MCF 10A (cell line): Measurements from ENCODE around the gene VPS26B. TPM values are rescaled to one million over a fixed set of nuclear protein-coding genes. Genes with fewer than 3 reads are reported as not detected.

ENCODE experiments used
- BruUV-seq: library from RNA; stranded (reverse); fragments of 400-500 nt; replicated peaks from 2 replicates; lab custom pipeline; 2021; lab: Mats Ljungman, UMichigan
- CTCF ChIA-PET: fragments of 300-600 bp; sonication (Branson Sonifier 250); formaldehyde crosslinking; extraction: SDS; loops from one replicate; lab custom pipeline; 2021; ENCODE audit warnings: antibody characterized with exemption, inconsistent platforms; lab: Yijun Ruan, JAX
- POLR2A ChIA-PET: fragments of 300-600, 350-650 bp; sonication (Branson Sonifier 250); formaldehyde crosslinking; extraction: SDS; loops from one replicate; lab custom pipeline; 2020; ENCODE audit warnings: antibody characterized with exemption, inconsistent platforms; lab: Yijun Ruan, JAX
- DNase-seq: peaks from one replicate; pipeline ENCODE4 v3.0.0-alpha.2; 2018; ENCODE audit not compliant: unreplicated experiment
- H3K27ac Mint-ChIP-seq: one replicate; pipeline ENCODE4 v1.8.0; 2022; ENCODE audit warnings: mild to moderate bottlenecking, low read depth, mixed read lengths; ENCODE audit not compliant: unreplicated experiment
- H3K27me3 Mint-ChIP-seq: one replicate; pipeline ENCODE4 v1.8.0; 2022; ENCODE audit warnings: mixed read lengths; ENCODE audit not compliant: insufficient read depth, unreplicated experiment
- H3K36me3 Mint-ChIP-seq: one replicate; pipeline ENCODE4 v1.8.0; 2022; ENCODE audit warnings: mild to moderate bottlenecking, moderate library complexity, mixed read lengths; ENCODE audit not compliant: insufficient read depth, unreplicated experiment
- H3K4me1 Mint-ChIP-seq: one replicate; pipeline ENCODE4 v1.8.0; 2022; ENCODE audit warnings: mixed read lengths; ENCODE audit not compliant: insufficient read depth, unreplicated experiment
- H3K4me3 Mint-ChIP-seq: one replicate; pipeline ENCODE4 v1.8.0; 2022; ENCODE audit warnings: mild to moderate bottlenecking, moderate library complexity, mixed read lengths; ENCODE audit not compliant: unreplicated experiment
- H3K9me3 Mint-ChIP-seq: one replicate; pipeline ENCODE4 v1.8.0; 2022; ENCODE audit warnings: mixed read lengths; ENCODE audit not compliant: unreplicated experiment
- intact Hi-C: fragments of 100-400 bp; cut with micrococcal nuclease; formaldehyde crosslinking; loops from 2 replicates; pipeline ENCODE4 v1.14.1; 2022
- total RNA-seq: library from RNA; stranded (reverse); gene quantifications from 2 replicates; pipeline ENCODE4 v1.2.3, GENCODE V29; 2022
- TF ChIP-seq, protein P1 (sequence below): fragments of 200-600 bp; IDR thresholded peaks from one replicate; pipeline ENCODE4 v1.8.0; 2022; ENCODE audit warnings: antibody characterized with exemption, mild to moderate bottlenecking; ENCODE audit not compliant: unreplicated experiment

VPS26B gene
- total RNA-seq, 1 experiment from 2014 or later, result 45.2 TPM

DNA sequence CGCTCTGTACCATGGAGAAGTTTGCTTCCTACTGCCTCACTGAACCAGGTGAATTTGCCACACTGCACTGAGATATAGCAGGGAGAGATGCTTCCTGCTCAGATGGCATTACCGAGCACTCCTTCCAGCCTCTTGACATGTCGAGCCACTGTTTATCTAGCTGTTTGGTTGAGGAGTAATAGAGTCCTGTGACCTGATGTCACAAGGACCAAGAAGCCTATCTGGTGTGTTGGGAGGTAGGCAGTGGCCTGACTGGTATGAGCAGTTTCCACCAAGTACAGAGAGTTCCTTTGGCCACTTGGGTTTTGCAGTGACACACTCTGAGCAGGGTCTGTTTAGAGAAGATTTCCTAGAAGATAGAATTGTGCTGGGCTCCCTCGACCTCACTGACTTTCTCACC, 34.1 kb downstream of the VPS26B start:
- intact Hi-C loops, result no loop called here
- TF ChIP-seq, protein P1, sequence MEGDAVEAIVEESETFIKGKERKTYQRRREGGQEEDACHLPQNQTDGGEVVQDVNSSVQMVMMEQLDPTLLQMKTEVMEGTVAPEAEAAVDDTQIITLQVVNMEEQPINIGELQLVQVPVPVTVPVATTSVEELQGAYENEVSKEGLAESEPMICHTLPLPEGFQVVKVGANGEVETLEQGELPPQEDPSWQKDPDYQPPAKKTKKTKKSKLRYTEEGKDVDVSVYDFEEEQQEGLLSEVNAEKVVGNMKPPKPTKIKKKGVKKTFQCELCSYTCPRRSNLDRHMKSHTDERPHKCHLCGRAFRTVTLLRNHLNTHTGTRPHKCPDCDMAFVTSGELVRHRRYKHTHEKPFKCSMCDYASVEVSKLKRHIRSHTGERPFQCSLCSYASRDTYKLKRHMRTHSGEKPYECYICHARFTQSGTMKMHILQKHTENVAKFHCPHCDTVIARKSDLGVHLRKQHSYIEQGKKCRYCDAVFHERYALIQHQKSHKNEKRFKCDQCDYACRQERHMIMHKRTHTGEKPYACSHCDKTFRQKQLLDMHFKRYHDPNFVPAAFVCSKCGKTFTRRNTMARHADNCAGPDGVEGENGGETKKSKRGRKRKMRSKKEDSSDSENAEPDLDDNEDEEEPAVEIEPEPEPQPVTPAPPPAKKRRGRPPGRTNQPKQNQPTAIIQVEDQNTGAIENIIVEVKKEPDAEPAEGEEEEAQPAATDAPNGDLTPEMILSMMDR, result no peak
- Mint-ChIP-seq H3K27ac (no peak overlapping the region), H3K27me3 (no peaks in the 10 kb centered on the region), H3K4me3 (no peak overlapping the region), H3K4me1 (peaks cover 9% of the 10 kb centered on the region), H3K36me3 (peaks cover 35% of the 10 kb centered on the region), H3K9me3 (no peaks in the 10 kb centered on the region)
- CTCF ChIA-PET, result interaction anchor here (1.3 kb wide), 1 partner anchor 10 kb away, joined by 4 read pairs; no protein-coding TSS in a partner anchor
- BruUV-seq, result no TSS peak
- DNase-seq, result no peak
- POLR2A ChIA-PET, result no interaction called here

DNA sequence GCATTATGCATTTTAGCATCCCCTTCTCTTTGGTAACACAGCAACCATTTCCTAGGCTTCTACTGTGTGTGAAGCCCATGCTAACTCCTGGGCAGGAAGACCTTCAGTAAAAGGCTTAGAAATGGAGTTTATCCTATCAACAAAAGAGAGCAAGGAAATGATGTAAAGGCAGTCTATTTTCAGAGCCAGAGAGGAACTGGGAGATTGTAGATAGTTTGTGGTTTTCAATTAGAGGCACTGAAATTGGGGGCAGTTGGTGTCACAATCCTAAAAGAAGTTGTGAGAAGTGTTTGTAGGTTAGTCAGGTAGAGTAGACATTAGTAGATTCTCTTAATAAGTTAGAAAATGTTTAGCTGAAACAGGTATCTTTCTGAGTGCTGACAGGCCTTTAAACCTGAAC, 36.0 kb downstream of the VPS26B start:
- peaks cover 41% of the 10 kb centered on the region for H3K36me3 Mint-ChIP-seq
- ChIA-PET CTCF (interaction anchor here (0.6 to 1.5 kb wide), 4 partner anchors 9 to 814 kb away, joined by 3 to 4 read pairs (median 3); no protein-coding TSS in a partner anchor), POLR2A (no interaction called here)
- no peak overlapping the region for H3K4me3 Mint-ChIP-seq
- no peaks in the 10 kb centered on the region for H3K9me3 Mint-ChIP-seq
- no peaks in the 10 kb centered on the region for H3K4me1 Mint-ChIP-seq
- TF ChIP-seq, protein P1, result no peak
- no peak overlapping the region for H3K27ac Mint-ChIP-seq
- H3K27me3 Mint-ChIP-seq, result no peaks in the 10 kb centered on the region
- BruUV-seq, result no TSS peak
- intact Hi-C loops, result no loop called here
- no peak for DNase-seq

DNA sequence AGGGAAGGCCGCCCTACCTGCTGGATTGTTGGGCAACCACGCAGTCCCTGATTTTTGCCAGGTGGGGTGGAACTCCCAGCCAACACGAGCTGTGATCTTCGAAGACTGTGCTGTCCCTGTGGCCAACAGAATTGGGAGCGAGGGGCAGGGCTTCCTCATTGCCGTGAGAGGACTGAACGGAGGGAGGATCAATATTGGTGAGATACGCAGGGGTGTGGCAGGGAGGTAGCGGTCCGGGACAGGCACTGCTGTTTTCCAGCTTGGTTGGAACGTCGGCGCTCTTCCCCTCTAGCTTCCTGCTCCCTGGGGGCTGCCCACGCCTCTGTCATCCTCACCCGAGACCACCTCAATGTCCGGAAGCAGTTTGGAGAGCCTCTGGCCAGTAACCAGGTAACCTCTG, 36.5 kb downstream of the VPS26B start:
- no peak for DNase-seq
- no peaks in the 10 kb centered on the region for H3K9me3 Mint-ChIP-seq
- intact Hi-C loops, result no loop called here
- no peak overlapping the region for H3K27ac Mint-ChIP-seq
- H3K36me3 Mint-ChIP-seq, result peaks cover 41% of the 10 kb centered on the region
- H3K4me1 Mint-ChIP-seq, result no peaks in the 10 kb centered on the region
- CTCF ChIA-PET, result interaction anchor here (0.6 to 2.5 kb wide), 6 partner anchors 9 to 813 kb away, joined by 3 to 14 read pairs (median 4); no protein-coding TSS in a partner anchor
- no peaks in the 10 kb centered on the region for H3K27me3 Mint-ChIP-seq
- no TSS peak for BruUV-seq
- POLR2A ChIA-PET, result no interaction called here
- H3K4me3 Mint-ChIP-seq, result no peak overlapping the region
- TF ChIP-seq, protein P1, result no peak

DNA sequence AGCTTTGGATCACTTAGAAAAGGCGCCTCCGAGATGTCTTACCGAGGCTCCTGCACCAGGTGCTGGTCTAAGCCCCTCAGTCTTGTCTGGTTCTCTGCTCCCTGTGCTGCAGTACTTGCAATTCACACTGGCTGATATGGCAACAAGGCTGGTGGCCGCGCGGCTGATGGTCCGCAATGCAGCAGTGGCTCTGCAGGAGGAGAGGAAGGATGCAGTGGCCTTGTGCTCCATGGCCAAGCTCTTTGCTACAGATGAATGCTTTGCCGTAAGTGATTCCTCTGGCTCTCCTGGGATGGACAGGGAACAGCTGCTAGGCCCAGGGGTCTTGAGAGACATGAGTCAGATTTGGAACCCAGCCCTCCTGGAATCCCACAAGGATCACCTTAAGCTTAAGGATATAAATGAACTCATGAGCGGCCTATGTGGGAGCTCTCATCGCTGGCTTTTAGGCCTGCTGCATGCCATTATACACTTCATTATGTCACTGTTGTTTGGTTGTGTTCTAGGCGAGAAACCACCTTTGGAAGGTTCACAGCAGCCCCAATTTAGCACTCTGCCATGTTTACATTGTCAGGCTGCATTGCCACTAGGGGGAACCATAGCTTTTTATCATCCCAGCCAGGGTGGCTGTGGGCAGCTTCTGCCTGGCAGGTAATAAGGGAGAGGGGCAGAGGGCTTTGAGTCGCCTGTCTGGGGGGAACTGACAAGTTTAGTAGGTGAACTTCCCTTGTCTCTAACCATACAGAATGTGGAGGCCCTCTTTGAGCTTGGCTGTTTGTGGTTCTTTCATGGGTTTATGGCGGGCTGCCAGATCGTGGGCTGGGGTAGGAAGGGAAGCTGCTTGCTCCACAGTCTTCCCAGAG, 37.4 kb downstream of the VPS26B start:
- Mint-ChIP-seq H3K4me1 (peaks cover 8% of the 10 kb centered on the region), H3K4me3 (no peak overlapping the region), H3K27me3 (no peaks in the 10 kb centered on the region), H3K27ac (no peak overlapping the region), H3K9me3 (no peaks in the 10 kb centered on the region), H3K36me3 (peaks cover 41% of the 10 kb centered on the region)
- no TSS peak for BruUV-seq
- POLR2A ChIA-PET, result interaction anchor here (0.8 kb wide), 1 partner anchor 37 kb away, joined by 5 read pairs; the partner anchor contains the start of genes NCAPD3 and VPS26B
- peak; percentile 54 for DNase-seq
- CTCF ChIA-PET, result interaction anchor here (0.5 to 2.5 kb wide), 28 partner anchors 8 to 812 kb away, joined by 3 to 14 read pairs (median 3); no protein-coding TSS in a partner anchor
- intact Hi-C loops, result no loop called here
- TF ChIP-seq, protein P1, result peak; percentile 48
